HG02973 (cell line): ENCODE measurements around the gene DNAJC30.
A peak's percentile ranks its signal among the peaks of the same experiment; 100 is the strongest.
"Not testable (repeated sequence)": the region's sequence is repeated elsewhere in the genome, so short reads cannot be mapped to it uniquely, and the experiment has no call there.

Experiments
- ATAC-seq: cut with Tn5 transposase; IDR thresholded peaks from one replicate; pipeline ENCODE4 v1.9.1; 2021; ENCODE audit warnings: moderate library complexity; ENCODE audit not compliant: unreplicated experiment

The DNAJC30 gene

GRCh38 chr7:73683788-73684693 lies 788 bp upstream of the DNAJC30 start:
- ATAC-seq = no peak

- ATAC-seq = peak; percentile 4
These were observed 553 bp downstream of the DNAJC30 start for GRCh38 chr7:73682745-73683055.

GRCh38 chr7:73681031-73681430 lies 2.2 kb downstream of the DNAJC30 start:
- no peak for ATAC-seq

- no peak for ATAC-seq
These were observed 2.8 kb downstream of the DNAJC30 start for GRCh38 chr7:73680501-73680900.

GRCh38 chr7:73679709-73680108 lies 3.5 kb downstream of the DNAJC30 start:
- no peak for ATAC-seq

- ATAC-seq = no peak
These were observed 4.4 kb downstream of the DNAJC30 start for GRCh38 chr7:73678862-73679261.

- ATAC-seq = not testable (repeated sequence)
These were observed 7.2 kb downstream of the DNAJC30 start for GRCh38 chr7:73676062-73676461.

GRCh38 chr7:73674468-73675124 lies 8.7 kb downstream of the DNAJC30 start:
- no peak for ATAC-seq

GRCh38 chr7:73671857-73672445 lies 11.3 kb downstream of the DNAJC30 start:
- ATAC-seq = no peak

GRCh38 chr7:73671322-73671661 lies 12.0 kb downstream of the DNAJC30 start:
- no peak for ATAC-seq

GRCh38 chr7:73669858-73670385 lies 13.3 kb downstream of the DNAJC30 start:
- ATAC-seq = no peak

- no peak for ATAC-seq
These were observed 14.0 kb downstream of the DNAJC30 start for GRCh38 chr7:73669288-73669701.

GRCh38 chr7:73668886-73669230 lies 14.4 kb downstream of the DNAJC30 start:
- no peak for ATAC-seq

- ATAC-seq = peak; percentile 6
These were observed 15.0 kb downstream of the DNAJC30 start for GRCh38 chr7:73668103-73668885.

- peak; percentile 75 for ATAC-seq
These were observed 15.7 kb downstream of the DNAJC30 start, which contains the start of gene VPS37D for GRCh38 chr7:73667344-73668102. VPS37D (plus strand) TSS chr7:73667831; CDS start chr7:73667959, 128 bp downstream.

GRCh38 chr7:73663033-73663432 lies 20.2 kb downstream of the DNAJC30 start:
- no peak for ATAC-seq

- not testable (repeated sequence) for ATAC-seq
These were observed 22.7 kb downstream of the DNAJC30 start for GRCh38 chr7:73660594-73660993.

- no peak for ATAC-seq
These were observed 23.3 kb downstream of the DNAJC30 start for GRCh38 chr7:73659983-73660382.

GRCh38 chr7:73655309-73655708 lies 27.9 kb downstream of the DNAJC30 start:
- not testable (repeated sequence) for ATAC-seq

GRCh38 chr7:73652541-73652949 lies 30.7 kb downstream of the DNAJC30 start:
- ATAC-seq = no peak
